ENCODE data around the gene TMEM266. TPM values are rescaled to one million over a fixed set of nuclear protein-coding genes. Genes with fewer than 3 reads are reported as not detected.
A peak's percentile ranks its signal among the peaks of the same experiment; 100 is the strongest.

TMEM266 gene
- total and polyA plus RNA-seq, 2 of the 4 experiments (the other 2 are of a cell fraction): not detected

- ATAC-seq (ENCODE audit: low read depth): peak; percentile 55
These were observed 157.5 kb downstream of the TMEM266 start for GRCh38 chr15:76217029-76217881.

More at GRCh38 chr15:76217029-76217881, 157.5 kb downstream of the TMEM266 start:
- Histone ChIP-seq H2BK5ac (ENCODE audit: low read depth, low read length, poor library complexity, severe bottlenecking) (no peak overlapping the region), H3K4ac (ENCODE audit: low read depth, low read length) (no peak overlapping the region), H4K8ac (ENCODE audit: low read depth in 2 of 2, low read length in 2 of 2) (no peak overlapping the region), H4K5ac (ENCODE audit: low read depth, low read length) (no peak overlapping the region), H3K4me2 (ENCODE audit: low read depth, low read length) (peak overlapping the region; percentile 10; the same call in 1 of the 2 replicates), H3K27ac (ENCODE audit: insufficient read depth, low read length) (no peak overlapping the region), H3K4me3 (ENCODE audit: insufficient read depth, low read depth, low read length) (no peak overlapping the region), H2BK120ac (ENCODE audit: low read depth, low read length) (no peak overlapping the region), H3K9me3 (ENCODE audit: control insufficient read depth, insufficient read depth, low read length) (no peaks in the 10 kb centered on the region; the same call in 1 of the 2 replicates), H4K20me1 (ENCODE audit: insufficient read depth, low read length) (peaks cover 13% of the 10 kb centered on the region), H3K9me1 (ENCODE audit: insufficient read depth, low read length) (peaks cover 16% of the 10 kb centered on the region), H2AK5ac (ENCODE audit: low read depth, low read length) (no peak overlapping the region), H3K23ac (ENCODE audit: low read depth, low read length) (no peak overlapping the region), H2AK9ac (replicated peaks; ENCODE audit: low read depth, low read length, poor library complexity) (no peak overlapping the region), H3K18ac (ENCODE audit: low read depth, low read length) (no peak overlapping the region), H2BK20ac (ENCODE audit: low read depth, low read length) (no peak overlapping the region), H3K27me3 (ENCODE audit: control insufficient read depth, insufficient read depth, low read length) (no peaks in the 10 kb centered on the region), H3K9ac (ENCODE audit: low read depth, low read length) (no peak overlapping the region), H2AFZ (replicated peaks; ENCODE audit: low read length, poor library complexity) (no peak overlapping the region), H3K79me1 (ENCODE audit: low read depth in 1 of 2, low read length in 2 of 2) (peaks cover 0 to 34% of the 10 kb centered on the region in 2 experiments; a peak in 2 of 4 replicates), H3K14ac (replicated peaks; ENCODE audit: low read depth, low read length) (no peak overlapping the region), H3K36me3 (ENCODE audit: control insufficient read depth, insufficient read depth, low read length) (peaks cover 12% of the 10 kb centered on the region; the same call in 1 of the 2 replicates), H2BK15ac (ENCODE audit: low read depth, low read length) (no peak overlapping the region), H3K4me1 (ENCODE audit: control insufficient read depth, insufficient read depth, low read length) (peaks cover 17% of the 10 kb centered on the region), H4K91ac (ENCODE audit: insufficient read depth, low read depth, low read length) (no peak overlapping the region), H3K56ac (ENCODE audit: extremely low read depth, insufficient read depth, low read length) (no peak overlapping the region)
- TF ChIP-seq MXI1 (IDR thresholded peaks at IDR 0.05; ENCODE audit: borderline replicate concordance, low read depth, low read length) (no peak), CHD1 (IDR thresholded peaks at IDR 0.05; ENCODE audit: low read depth, low read length) (no peak), USF2 (IDR thresholded peaks at IDR 0.05; ENCODE audit: low read depth, low read length) (no peak), BHLHE40 (IDR thresholded peaks at IDR 0.05; ENCODE audit: low read depth, low read length) (no peak), RAD21 (IDR thresholded peaks at IDR 0.05; ENCODE audit: low read length) (no peak), FOS (IDR thresholded peaks at IDR 0.05; ENCODE audit: low read depth, low read length) (no peak), CTCF (conservative IDR thresholded peaks at IDR 0.05; ENCODE audit: low read depth, low read length) (no peak), ELK1 (IDR thresholded peaks at IDR 0.05; ENCODE audit: borderline replicate concordance, low read depth, low read length) (no peak), NFE2L2 (IDR thresholded peaks at IDR 0.05; ENCODE audit: low read depth, low read length) (no peak), MAZ (IDR thresholded peaks at IDR 0.05; ENCODE audit: borderline replicate concordance, low read depth, low read length) (no peak), POLR2A (IDR thresholded peaks at IDR 0.05; ENCODE audit: low read depth, low read length) (no peak)
- POLR2A ChIA-PET (ENCODE audit: unreplicated experiment): no interaction called here
- DNase-seq: peak; percentile 57
- intact Hi-C loops (cut with micrococcal nuclease) (no loop called here), dilution Hi-C loops (cut with HindIII; ENCODE audit: low sequenced_read_pairs, unreplicated experiment) (no loop called here), in situ Hi-C loops (cut with MboI; ENCODE audit: low sequenced_read_pairs) (no loop called here)
- CTCF ChIA-PET: interaction anchor here (0.5 to 1.3 kb wide), 2 partner anchors 113 to 473 kb away, joined by 3 to 4 read pairs; no protein-coding TSS in a partner anchor
- 67% methylated on average over 1 of the region's 7 CpGs; no CpG with 5 or more reads in 1 of the 2 experiments for WGBS, 2 experiments (ENCODE audit: extremely low coverage in 2 of 2, insufficient read length in 1 of 2)
- BruUV-seq (replicated peaks): no TSS peak
